H1 (cell line): Measurements from ENCODE around the gene POLA2. TPM values are rescaled to one million over a fixed set of nuclear protein-coding genes. Genes with fewer than 3 reads are reported as not detected.

Experiments used
- CTCF ChIA-PET: fragments of 300-600 bp; sonication (Branson Sonifier 250); formaldehyde crosslinking; loops from one replicate; lab custom pipeline; 2021; ENCODE audit not compliant: partially characterized antibody; lab: Charles Lee
- POLR2A ChIA-PET: fragments of 300-600 bp; sonication (Branson Sonifier 250); formaldehyde crosslinking; loops from one replicate; lab custom pipeline; 2021; ENCODE audit warnings: inconsistent platforms; ENCODE audit not compliant: partially characterized antibody; lab: Charles Lee
- DNase-seq, 2 experiments: peaks; one replicate each; pipeline versions ENCODE4 v3.0.0 to v3.0.0-alpha.2; 2010 to 2022; ENCODE audit warnings: low spot score in 2 of 2, low read depth in 1 of 2, mixed read lengths in 1 of 2
- FAIRE-seq: peaks from 2 replicates; lab custom pipeline; 2011; peaks lifted over from hg19 to GRCh38; lab: Jason Lieb, UNC
- H2AFZ ChIP-seq: 2 replicates; pipeline ENCODE4 v1.8.1; 2012; ENCODE audit warnings: low read length, inconsistent platforms
- H2AK5ac ChIP-seq: 2 replicates; pipeline ENCODE4 v1.6.1; 2013; ENCODE audit warnings: low read depth, low read length
- H2BK120ac ChIP-seq: replicated peaks from 2 replicates; pipeline ENCODE3; 2013; ENCODE audit warnings: low read depth, low read length, inconsistent platforms
- H2BK12ac ChIP-seq: 2 replicates; pipeline ENCODE4 v1.6.1; 2013; ENCODE audit warnings: low read depth, low read length
- H2BK15ac ChIP-seq: 2 replicates; pipeline ENCODE4 v1.6.1; 2013; ENCODE audit warnings: low read length
- H2BK20ac ChIP-seq: 2 replicates; pipeline ENCODE4 v1.6.1; 2013; ENCODE audit warnings: low read length
- H2BK5ac ChIP-seq: 2 replicates; pipeline ENCODE4 v1.6.1; 2013; ENCODE audit warnings: low read depth, low read length
- H3K14ac ChIP-seq: 2 replicates; pipeline ENCODE4 v1.6.1; 2013; ENCODE audit warnings: inconsistent platforms; ENCODE audit not compliant: insufficient read length
- H3K18ac ChIP-seq: 2 replicates; pipeline ENCODE4 v1.6.1; 2013; ENCODE audit warnings: low read length; ENCODE audit errors: extremely low read depth
- H3K23ac ChIP-seq: 2 replicates; pipeline ENCODE4 v1.6.1; 2013; ENCODE audit warnings: inconsistent platforms; ENCODE audit not compliant: insufficient read length
- H3K23me2 ChIP-seq: 2 replicates; pipeline ENCODE4 v1.6.1; 2013; ENCODE audit warnings: low read depth, low read length
- H3K27ac ChIP-seq: 2 replicates; pipeline ENCODE4 v1.6.1; 2011; ENCODE audit warnings: low read depth, low read length, inconsistent platforms
- H3K27me3 ChIP-seq, 4 experiments: replicated peaks in 1 of 4; 1 replicate in 1 of 4; 2 replicates in 3 of 4; pipeline versions ENCODE4 v1.6.1 to v1.8.1; 2011 to 2013; ENCODE audit warnings: low read length in 3 of 4, mild to moderate bottlenecking in 3 of 4, inconsistent platforms in 2 of 4, mixed read lengths in 2 of 4, moderate library complexity in 1 of 4; ENCODE audit not compliant: control insufficient read depth in 3 of 4, insufficient read depth in 3 of 4; ENCODE audit errors: extremely low read depth in 1 of 4
- H3K36me3 ChIP-seq, 4 experiments: 2 replicates each; pipeline versions ENCODE4 v1.6.1 to v1.8.1; 2011 to 2013; ENCODE audit warnings: mild to moderate bottlenecking in 4 of 4, low read length in 3 of 4, moderate library complexity in 2 of 4, control low read depth in 1 of 4, inconsistent platforms in 1 of 4; ENCODE audit not compliant: insufficient read depth in 4 of 4, control insufficient read depth in 2 of 4
- H3K4ac ChIP-seq: replicated peaks from 2 replicates; pipeline ENCODE3; 2013; ENCODE audit warnings: low read length, low read depth, mixed read lengths, inconsistent platforms; ENCODE audit not compliant: insufficient read length
- H3K4me1 ChIP-seq, 4 experiments: replicated peaks in 1 of 4; 1 replicate in 1 of 4; 2 replicates in 3 of 4; pipeline versions ENCODE4 v1.6.1 to v1.8.1; 2011 to 2013; ENCODE audit warnings: low read length in 3 of 4, inconsistent platforms in 2 of 4, mixed read lengths in 1 of 4; ENCODE audit not compliant: insufficient read depth in 4 of 4, control insufficient read depth in 3 of 4
- H3K4me2 ChIP-seq, 2 experiments: 2 replicates each; pipeline versions ENCODE4 v1.6.1 to v1.8.1; 2011 to 2013; ENCODE audit warnings: low read depth in 2 of 2, low read length in 2 of 2, control low read depth in 1 of 2, inconsistent platforms in 1 of 2, mild to moderate bottlenecking in 1 of 2; ENCODE audit not compliant: insufficient read depth in 1 of 2
- H3K4me3 ChIP-seq, 4 experiments: fragments of 200-600, 300-600 bp in 1 of 4; sonication (generic), shearing (Covaris generic), sonication (Bioruptor Twin) in 1 of 4; 2 replicates each; pipeline versions ENCODE4 v1.5.1 to v1.8.1; 2011 to 2016; ENCODE audit warnings: low read length in 4 of 4, low read depth in 3 of 4, control low read depth in 2 of 4, inconsistent platforms in 2 of 4, mild to moderate bottlenecking in 2 of 4, mixed read lengths in 1 of 4, moderate library complexity in 1 of 4; ENCODE audit not compliant: insufficient read depth in 2 of 4; ENCODE audit errors: extremely low read depth in 1 of 4
- H3K56ac ChIP-seq: replicated peaks from 2 replicates; pipeline ENCODE3; 2013; ENCODE audit warnings: low read depth, mild to moderate bottlenecking, mixed read lengths, low read length, inconsistent platforms; ENCODE audit not compliant: insufficient read length
- H3K79me1 ChIP-seq: 2 replicates; pipeline ENCODE4 v1.6.1; 2013; ENCODE audit warnings: low read depth, low read length, control low read depth
- H3K79me2 ChIP-seq, 2 experiments: 2 replicates each; pipeline versions ENCODE4 v1.6.1 to v1.8.1; 2012 to 2013; ENCODE audit warnings: low read length in 2 of 2, mild to moderate bottlenecking in 2 of 2, inconsistent platforms in 1 of 2; ENCODE audit not compliant: insufficient read depth in 2 of 2, control insufficient read depth in 1 of 2
- H3K9ac ChIP-seq, 4 experiments: replicated peaks in 1 of 4; 1 replicate in 1 of 4; 2 replicates in 3 of 4; pipeline versions ENCODE4 v1.6.1 to v1.8.1; 2011 to 2013; ENCODE audit warnings: low read depth in 3 of 4, low read length in 3 of 4, control low read depth in 2 of 4, mild to moderate bottlenecking in 2 of 4, moderate library complexity in 2 of 4, inconsistent platforms in 1 of 4; ENCODE audit errors: extremely low read depth in 1 of 4
- H3K9me3 ChIP-seq, 2 experiments: 2 replicates each; pipeline versions ENCODE4 v1.6.1 to v1.8.1; 2012 to 2013; ENCODE audit warnings: mild to moderate bottlenecking in 2 of 2, moderate library complexity in 2 of 2, control low read depth in 1 of 2, inconsistent platforms in 1 of 2, low read depth in 1 of 2, low read length in 1 of 2, mixed read lengths in 1 of 2; ENCODE audit not compliant: insufficient read depth in 2 of 2
- H4K20me1 ChIP-seq, 2 experiments: replicated peaks in 1 of 2; 2 replicates each; pipeline versions ENCODE3 to v1.8.1; 2011 to 2013; ENCODE audit warnings: inconsistent platforms in 2 of 2, low read length in 2 of 2, mild to moderate bottlenecking in 1 of 2; ENCODE audit not compliant: insufficient read depth in 2 of 2, control insufficient read depth in 1 of 2
- H4K5ac ChIP-seq: 2 replicates; pipeline ENCODE4 v1.6.1; 2013; ENCODE audit warnings: low read length, low read depth, mixed read lengths, inconsistent platforms; ENCODE audit not compliant: insufficient read length
- H4K8ac ChIP-seq: 2 replicates; pipeline ENCODE4 v1.8.0; 2013; ENCODE audit warnings: mild to moderate bottlenecking, moderate library complexity, low read length, inconsistent platforms; ENCODE audit not compliant: insufficient read depth; ENCODE audit errors: extremely low read depth
- H4K91ac ChIP-seq: replicated peaks from 2 replicates; pipeline ENCODE3; 2013; ENCODE audit warnings: low read length, mixed read lengths, inconsistent platforms; ENCODE audit not compliant: insufficient read length
- ATF3 ChIP-seq: IDR thresholded peaks from 2 replicates; pipeline ENCODE4 v1.6.1; 2011; ENCODE audit warnings: low read depth, mild to moderate bottlenecking, low read length; ENCODE audit not compliant: insufficient read depth
- CBX5 ChIP-seq: fragments of 300-800, 300-1000 bp; sonication (generic); IDR thresholded peaks from 2 replicates; pipeline ENCODE4 v1.7.1; 2016; ENCODE audit warnings: antibody characterized with exemption, low read length, low read depth
- CEBPB ChIP-seq: IDR thresholded peaks from 2 replicates; pipeline ENCODE4 v1.6.1; 2012; ENCODE audit warnings: low read depth, low read length
- CHD2 ChIP-seq: IDR thresholded peaks from 2 replicates; pipeline ENCODE4 v1.6.1; 2012; ENCODE audit warnings: low read length, improper control_type of control experiment
- EGR1 ChIP-seq: IDR thresholded peaks from 2 replicates; pipeline ENCODE4 v1.6.1; 2011; ENCODE audit warnings: low read depth, low read length, borderline replicate concordance
- FOSL1 ChIP-seq: IDR thresholded peaks from 2 replicates; pipeline ENCODE4 v1.6.1; 2011; ENCODE audit warnings: mild to moderate bottlenecking, low read depth, low read length, moderate library complexity; ENCODE audit not compliant: insufficient read depth
- GTF2F1 ChIP-seq: IDR thresholded peaks from 2 replicates; pipeline ENCODE4 v1.6.1; 2012; ENCODE audit warnings: low read depth, low read length, improper control_type of control experiment, borderline replicate concordance
- KDM1A ChIP-seq: fragments of 200-600, 300-600 bp; sonication (generic); IDR thresholded peaks from 2 replicates; pipeline ENCODE4 v1.7.1; 2016; ENCODE audit warnings: mild to moderate bottlenecking, low read length, borderline replicate concordance
- KDM5A ChIP-seq: fragments of 200-600 bp; IDR thresholded peaks from 2 replicates; pipeline ENCODE4 v1.7.1; 2012; ENCODE audit warnings: mild to moderate bottlenecking, low read length, inconsistent platforms, mixed read lengths
- POLR2A ChIP-seq, 2 experiments: IDR thresholded peaks; 1 replicate in 1 of 2; 2 replicates in 1 of 2; pipeline ENCODE4 v1.6.1; 2011; ENCODE audit warnings: low read depth in 2 of 2, low read length in 2 of 2, mild to moderate bottlenecking in 2 of 2; ENCODE audit errors: control extremely low read depth in 1 of 2
- RXRA ChIP-seq: IDR thresholded peaks from 2 replicates; pipeline ENCODE4 v1.6.1; 2011; ENCODE audit warnings: low read depth, mild to moderate bottlenecking, low read length, moderate library complexity; ENCODE audit not compliant: insufficient read depth
- SP1 ChIP-seq: IDR thresholded peaks from 2 replicates; pipeline ENCODE4 v1.6.1; 2011; ENCODE audit warnings: low read depth, low read length
- SRF ChIP-seq: IDR thresholded peaks from 2 replicates; pipeline ENCODE4 v1.6.1; 2011; ENCODE audit warnings: mild to moderate bottlenecking, low read depth, low read length, moderate library complexity
- SUZ12 ChIP-seq: fragments of 200-600 bp; sonication (generic); IDR thresholded peaks from 2 replicates; pipeline ENCODE4 v1.6.1; 2012; ENCODE audit warnings: mild to moderate bottlenecking, inconsistent platforms, low read length, moderate library complexity, mixed read lengths
- TEAD4 ChIP-seq: IDR thresholded peaks from 2 replicates; pipeline ENCODE4 v1.6.1; 2012; ENCODE audit warnings: low read depth, low read length, inconsistent platforms, mixed read lengths
- WGBS, 2 experiments: shearing (Covaris generic) in 1 of 2; methylation state at CpG; one replicate each; pipeline versions ENCODE4 v1.1.6 to v1.1.7; 2013 to 2015; ENCODE audit warnings: low lambda C conversion rate in 2 of 2, mixed read lengths in 2 of 2, inconsistent platforms in 1 of 2, low coverage in 1 of 2, missing lambda C conversion rate in 1 of 2; ENCODE audit not compliant: insufficient replicate concordance in 2 of 2, insufficient coverage in 1 of 2, insufficient read length in 1 of 2; ENCODE audit errors: extremely low coverage in 1 of 2, missing lambda C conversion rate in 1 of 2; 5-methylcytosine and 5-hydroxymethylcytosine counted together
- polyA plus RNA-seq, 7 experiments: library from polyadenylated mRNA; depleted of rRNA in 3 of 7; stranded (reverse) in 5 of 7; unstranded in 2 of 7; fragments of >200 nt in 5 of 7; fragments of 200-250 nt in 2 of 7; gene quantifications; 1 replicate in 5 of 7; 2 replicates in 1 of 7; 4 replicates in 1 of 7; pipeline versions ENCODE4 v1.2.1 to v1.2.3, GENCODE V29; 2011 to 2013; ENCODE audit warnings: missing spikeins in 2 of 7, mixed read lengths in 2 of 7
- total RNA-seq: library from RNA; stranded (reverse); fragmentation: NEBNext Ultra II Directional; extraction: Animal tissue kit (Norgen Biotek cat#: 25700); gene quantifications from 2 replicates; pipeline ENCODE4 v1.2.1, GENCODE V29; 2021

Gene POLA2
- total and polyA plus RNA-seq, 2 of the 8 experiments (the other 6 are each of a cell fraction or from before 2014, with no cell fraction given), result 31.2 to 55.9 TPM

DNA sequence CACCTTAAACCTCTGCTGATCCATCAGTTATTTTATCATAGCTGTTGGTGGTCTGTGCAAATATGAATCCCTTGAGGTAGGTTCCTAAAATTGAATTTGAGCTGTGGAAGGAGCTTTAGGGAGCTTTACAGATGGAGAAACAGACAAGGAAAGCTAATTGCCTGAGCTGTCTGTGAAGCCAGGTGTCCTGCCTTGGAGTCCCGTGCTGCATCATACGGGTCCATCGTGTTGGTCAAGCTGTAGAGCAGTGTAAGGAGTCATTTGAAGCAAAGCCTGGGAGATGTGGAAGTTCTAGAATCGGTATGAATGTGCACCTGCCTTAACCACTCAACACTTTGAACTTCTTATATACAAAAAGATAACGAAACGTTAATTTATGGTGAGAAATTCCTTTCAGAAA, 1.0 kb downstream of the POLA2 start:
- Histone ChIP-seq H2BK15ac (no peak overlapping the region), H3K79me1 (peaks cover 9% of the 10 kb centered on the region), H3K4me3 (peak overlapping the region; percentile 74 to 83 (median 81)), H3K4me1 (peaks cover 0 to 3% (median under 1%) of the 10 kb centered on the region in 4 experiments; a peak in 2 of 7 replicates), H3K23ac (no peak overlapping the region), H3K9ac (peak overlapping the region; percentile 76 to 89 (median 79)), H4K8ac (no peak overlapping the region), H4K20me1 (no peaks in the 10 kb centered on the region), H3K9me3 (no peaks in the 10 kb centered on the region), H3K18ac (no peak overlapping the region; the same call in 1 of the 2 replicates), H2BK20ac (no peak overlapping the region), H4K5ac (no peak overlapping the region), H3K27me3 (no peaks in the 10 kb centered on the region), H3K27ac (no peak overlapping the region), H3K14ac (no peak overlapping the region), H3K4me2 (peak overlapping the region; percentile 85 to 98), H2BK12ac (no peak overlapping the region; the same call in 1 of the 2 replicates), H2AFZ (no peak overlapping the region), H3K56ac (no peak overlapping the region), H3K36me3 (peaks cover 2 to 14% (median 10%) of the 10 kb centered on the region in 4 experiments; a peak in 4 of 8 replicates), H2BK5ac (no peak overlapping the region), H3K23me2 (peaks cover 18% of the 10 kb centered on the region), H2BK120ac (no peak overlapping the region), H4K91ac (no peak overlapping the region), H2AK5ac (no peak overlapping the region), H3K79me2 (peaks cover 5 to 18% of the 10 kb centered on the region in 2 experiments), H3K4ac (no peak overlapping the region)
- DNase-seq (no peak), FAIRE-seq (no peak)
- POLR2A ChIA-PET, result interaction anchor here (0.8 to 2.6 kb wide), 12 partner anchors 8 to 376 kb away, joined by 3 to 10 read pairs (median 4); partner anchors contain the start of genes CAPN1 and CDC42EP2
- CTCF ChIA-PET, result interaction anchor here (1.0 to 2.8 kb wide), 16 partner anchors 8 to 144 kb away, joined by 3 to 17 read pairs (median 4); no protein-coding TSS in a partner anchor
- no peak for TF ChIP-seq KDM1A
- no peak for TF ChIP-seq ATF3
- no peak for TF ChIP-seq CEBPB
- TF ChIP-seq EGR1, result no peak
- TF ChIP-seq GTF2F1, result no peak
- TF ChIP-seq POLR2A (IDR thresholded peaks at IDR 0.05; ENCODE audit: control extremely low read depth in 1 of 2, low read depth in 2 of 2, low read length in 2 of 2), result no peak
- TF ChIP-seq SP1, result no peak
- TF ChIP-seq SUZ12, result no peak
- TF ChIP-seq CHD2, result no peak
- no peak for TF ChIP-seq CBX5
- TF ChIP-seq KDM5A, result no peak
- no peak for TF ChIP-seq SRF
- TF ChIP-seq RXRA, result no peak
- TF ChIP-seq FOSL1, result no peak
- no peak for TF ChIP-seq TEAD4
- whole genome bisulfite sequencing, 2 experiments, result 94% methylated on average over 6 of the region's 6 CpGs; no CpG with 5 or more reads in 1 of the 2 experiments
